ENCODE measurements around the gene DNAL4.

DNA sequence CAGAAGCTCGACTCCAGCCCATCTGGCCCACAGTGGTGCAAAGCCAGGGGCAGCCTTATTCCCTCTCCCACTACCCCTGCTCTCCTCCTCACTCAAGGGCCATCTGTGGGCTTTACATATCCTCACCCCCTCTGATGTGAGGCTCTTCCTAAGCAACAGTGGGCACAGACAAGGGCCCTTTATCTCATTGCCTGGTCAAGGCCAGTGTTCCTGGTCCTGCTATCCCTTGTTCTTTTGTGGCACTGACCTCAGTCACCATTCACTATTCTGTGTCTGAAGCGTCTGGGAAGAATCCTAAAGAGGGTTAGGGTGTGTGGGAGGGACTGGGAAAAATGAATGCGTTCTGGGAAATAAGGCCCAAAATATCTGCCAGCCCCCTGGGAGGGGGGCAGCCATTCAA lies 7.3 kb downstream of the DNAL4 start:
- TF ChIP-seq POLR2AphosphoS5 (IDR thresholded peaks at IDR 0.05; ENCODE audit: low read depth, low read length) (no peak), SIN3A (IDR thresholded peaks at IDR 0.05; ENCODE audit: borderline replicate concordance, insufficient read depth, low read length) (no peak)

Data from PFSK-1 (cell line).